Measurements from ENCODE around the gene NLRX1.
"Not testable (repeated sequence)": the region's sequence is repeated elsewhere in the genome, so short reads cannot be mapped to it uniquely, and the experiment has no call there.

Gene NLRX1

DNA sequence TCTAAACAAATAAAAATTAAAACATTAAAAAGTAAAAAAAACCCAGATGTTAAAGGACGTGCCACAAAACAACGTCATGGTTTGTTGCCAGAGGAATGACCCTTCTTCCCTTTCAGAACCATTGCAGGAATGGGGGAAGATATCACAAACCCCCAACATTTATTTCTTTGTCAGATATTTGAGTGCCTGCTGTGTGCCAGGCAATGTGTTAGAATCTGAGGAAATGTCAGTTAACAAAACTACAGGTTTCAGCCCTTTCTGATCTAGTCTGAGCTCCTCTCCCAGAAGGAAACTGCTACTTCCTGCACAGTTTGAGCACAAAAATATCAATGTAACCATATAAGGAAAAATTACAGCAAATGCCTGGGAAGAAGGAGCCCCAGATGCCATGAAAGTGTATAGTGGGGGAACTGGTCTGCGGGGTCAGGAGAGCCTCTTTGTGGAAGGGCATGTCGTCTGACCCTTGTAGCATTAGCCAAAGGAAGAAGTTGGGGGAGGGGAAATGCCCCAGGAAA lies 9.7 kb downstream of the NLRX1 start:
- TF ChIP-seq, protein P1, sequence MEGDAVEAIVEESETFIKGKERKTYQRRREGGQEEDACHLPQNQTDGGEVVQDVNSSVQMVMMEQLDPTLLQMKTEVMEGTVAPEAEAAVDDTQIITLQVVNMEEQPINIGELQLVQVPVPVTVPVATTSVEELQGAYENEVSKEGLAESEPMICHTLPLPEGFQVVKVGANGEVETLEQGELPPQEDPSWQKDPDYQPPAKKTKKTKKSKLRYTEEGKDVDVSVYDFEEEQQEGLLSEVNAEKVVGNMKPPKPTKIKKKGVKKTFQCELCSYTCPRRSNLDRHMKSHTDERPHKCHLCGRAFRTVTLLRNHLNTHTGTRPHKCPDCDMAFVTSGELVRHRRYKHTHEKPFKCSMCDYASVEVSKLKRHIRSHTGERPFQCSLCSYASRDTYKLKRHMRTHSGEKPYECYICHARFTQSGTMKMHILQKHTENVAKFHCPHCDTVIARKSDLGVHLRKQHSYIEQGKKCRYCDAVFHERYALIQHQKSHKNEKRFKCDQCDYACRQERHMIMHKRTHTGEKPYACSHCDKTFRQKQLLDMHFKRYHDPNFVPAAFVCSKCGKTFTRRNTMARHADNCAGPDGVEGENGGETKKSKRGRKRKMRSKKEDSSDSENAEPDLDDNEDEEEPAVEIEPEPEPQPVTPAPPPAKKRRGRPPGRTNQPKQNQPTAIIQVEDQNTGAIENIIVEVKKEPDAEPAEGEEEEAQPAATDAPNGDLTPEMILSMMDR (IDR thresholded peaks at IDR 0.05): no peak
- H3K27ac ChIP-seq: no peak overlapping the region
- H3K9me3 ChIP-seq: no peaks in the 10 kb centered on the region
- no peaks in the 10 kb centered on the region for H3K4me1 ChIP-seq
- intact Hi-C loops (cut with DNase I; ENCODE audit: low total_unique reads): no loop called here
- no peak for DNase-seq
- H3K4me3 ChIP-seq: no peak overlapping the region
- H3K36me3 ChIP-seq: peaks cover 30 to 87% (median 53%) of the 10 kb centered on the region in 3 donors
- H3K27me3 ChIP-seq: no peaks in the 10 kb centered on the region

DNA sequence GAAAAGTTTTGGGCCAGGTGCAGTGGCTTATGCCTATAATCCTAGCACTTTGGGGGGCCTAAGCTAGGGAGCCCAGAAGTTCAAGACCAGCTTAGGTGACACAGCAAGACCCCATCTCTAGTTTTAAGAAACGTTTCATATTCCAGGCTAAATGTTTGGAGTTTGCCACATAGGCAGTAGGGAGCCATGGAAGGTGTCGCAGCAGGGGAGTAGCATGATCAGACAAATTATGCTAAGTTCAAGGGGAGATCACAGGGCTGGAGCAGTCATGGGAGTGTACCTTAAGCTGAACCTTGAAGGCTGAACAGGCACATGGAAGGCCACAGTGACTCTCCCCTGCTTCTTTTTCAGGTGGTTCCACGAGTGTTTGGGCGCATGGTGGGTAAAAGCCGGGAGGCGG lies 10.8 kb downstream of the NLRX1 start:
- no peaks in the 10 kb centered on the region for H3K9me3 ChIP-seq
- TF ChIP-seq, protein P1 (IDR thresholded peaks at IDR 0.05): no peak
- no peak overlapping the region for H3K4me3 ChIP-seq
- H3K27me3 ChIP-seq: no peaks in the 10 kb centered on the region
- no peak overlapping the region for H3K27ac ChIP-seq
- intact Hi-C loops (cut with DNase I; ENCODE audit: low total_unique reads): no loop called here
- H3K36me3 ChIP-seq: peaks cover 31 to 87% (median 42%) of the 10 kb centered on the region in 3 donors
- no peaks in the 10 kb centered on the region for H3K4me1 ChIP-seq
- no peak for DNase-seq

DNA sequence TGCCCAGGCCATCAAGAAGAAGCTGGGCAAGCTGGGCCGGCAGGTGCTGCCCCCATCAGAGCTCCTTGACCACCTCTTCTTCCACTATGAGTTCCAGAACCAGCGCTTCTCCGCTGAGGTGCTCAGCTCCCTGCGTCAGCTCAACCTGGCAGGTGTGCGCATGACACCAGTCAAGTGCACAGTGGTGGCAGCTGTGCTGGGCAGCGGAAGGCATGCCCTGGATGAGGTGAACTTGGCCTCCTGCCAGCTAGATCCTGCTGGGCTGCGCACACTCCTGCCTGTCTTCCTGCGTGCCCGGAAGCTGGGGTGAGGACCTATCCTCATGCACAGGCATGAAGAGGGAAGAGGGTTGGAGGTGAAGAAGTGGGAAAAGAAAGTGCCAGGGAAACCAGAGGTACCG lies 11.5 kb downstream of the NLRX1 start:
- TF ChIP-seq, protein P1 (IDR thresholded peaks at IDR 0.05): no peak
- intact Hi-C loops (cut with DNase I; ENCODE audit: low total_unique reads): no loop called here
- Histone ChIP-seq H3K27me3 (no peaks in the 10 kb centered on the region), H3K9me3 (no peaks in the 10 kb centered on the region), H3K36me3 (peaks cover 25 to 80% (median 36%) of the 10 kb centered on the region in 3 donors), H3K4me1 (no peaks in the 10 kb centered on the region), H3K27ac (no peak overlapping the region), H3K4me3 (no peak overlapping the region)
- no peak for DNase-seq

DNA sequence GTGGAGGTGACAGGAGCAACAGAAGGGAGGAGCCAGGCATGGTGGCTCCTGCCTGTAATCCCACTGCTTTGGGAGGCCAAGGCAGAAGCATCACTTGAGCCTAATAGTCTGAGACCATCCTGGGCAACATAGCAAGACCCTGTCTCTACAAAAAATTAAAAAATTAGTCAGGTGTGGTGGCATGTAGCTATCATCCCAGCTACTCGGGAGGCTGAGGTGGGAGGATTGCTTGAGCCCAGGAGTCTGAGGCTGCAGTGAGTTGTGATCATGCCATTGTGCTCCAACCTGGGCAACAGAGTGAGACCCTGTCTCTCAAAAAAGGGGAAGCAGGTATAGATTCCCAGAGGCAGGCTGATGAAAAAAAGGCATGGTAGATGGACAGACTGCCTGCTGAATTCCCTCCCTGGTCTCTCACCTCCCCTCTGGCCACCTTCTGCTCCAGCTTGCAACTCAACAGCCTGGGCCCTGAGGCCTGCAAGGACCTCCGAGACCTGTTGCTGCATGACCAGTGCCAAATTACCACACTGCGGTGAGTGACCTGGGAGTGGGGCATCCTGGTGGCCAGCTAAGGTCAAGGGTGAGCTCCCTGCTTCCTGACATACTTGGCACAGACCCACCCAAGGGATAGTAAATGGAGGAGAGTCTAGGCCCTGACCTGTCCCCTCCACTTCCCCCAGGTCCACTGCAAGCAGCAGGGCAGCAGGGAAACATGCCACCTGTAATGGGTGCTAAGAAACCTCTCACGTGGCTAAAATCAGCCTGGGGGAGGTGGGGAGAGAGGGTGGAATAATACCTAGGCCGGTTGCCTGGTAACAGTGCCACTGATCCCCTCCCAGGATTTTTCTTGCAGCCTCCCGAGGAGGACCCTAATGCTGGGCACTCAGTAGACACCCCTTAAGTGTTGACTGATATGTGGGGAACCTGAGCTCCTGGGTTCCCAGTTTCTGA lies 12.5 kb downstream of the NLRX1 start:
- intact Hi-C loops (cut with DNase I; ENCODE audit: low total_unique reads): no loop called here
- no peak for DNase-seq
- Histone ChIP-seq H3K36me3 (peaks cover 17 to 70% (median 32%) of the 10 kb centered on the region in 3 donors), H3K9me3 (no peaks in the 10 kb centered on the region), H3K27ac (no peak overlapping the region), H3K4me3 (no peak overlapping the region), H3K4me1 (no peaks in the 10 kb centered on the region), H3K27me3 (no peaks in the 10 kb centered on the region)
- TF ChIP-seq, protein P1 (IDR thresholded peaks at IDR 0.05): no peak

DNA sequence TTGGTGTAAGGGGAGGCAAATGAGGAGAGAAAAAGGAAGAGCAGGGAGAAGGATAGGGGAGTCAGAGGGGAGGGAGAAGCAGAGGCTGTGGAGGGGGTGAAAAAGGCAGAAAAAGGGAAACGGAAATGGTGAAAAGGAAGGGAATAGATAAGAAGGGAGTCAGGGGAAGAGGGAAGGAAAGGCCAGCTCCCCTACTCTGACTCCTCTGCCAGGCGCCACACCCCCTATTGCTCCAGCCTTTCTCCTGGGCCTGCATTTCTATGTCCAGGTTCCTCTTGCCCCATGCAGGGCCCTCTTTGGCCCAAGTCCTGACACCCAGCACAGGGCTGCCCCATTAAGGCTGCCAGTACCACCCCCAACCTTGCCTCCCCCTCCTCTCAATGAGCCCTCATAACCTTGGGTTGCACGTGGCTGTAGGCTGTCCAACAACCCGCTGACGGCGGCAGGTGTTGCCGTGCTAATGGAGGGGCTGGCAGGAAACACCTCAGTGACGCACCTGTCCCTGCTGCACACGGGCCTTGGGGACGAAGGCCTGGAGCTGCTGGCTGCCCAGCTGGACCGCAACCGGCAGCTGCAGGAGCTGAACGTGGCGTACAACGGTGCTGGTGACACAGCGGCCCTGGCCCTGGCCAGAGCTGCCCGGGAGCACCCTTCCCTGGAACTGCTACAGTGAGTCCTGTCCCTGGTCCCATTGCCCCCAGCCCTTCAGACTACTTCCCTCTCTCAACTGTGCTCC lies 13.3 kb downstream of the NLRX1 start:
- TF ChIP-seq, protein P1 (IDR thresholded peaks at IDR 0.05): no peak
- no peak overlapping the region for H3K27ac ChIP-seq
- intact Hi-C loops (cut with DNase I; ENCODE audit: low total_unique reads): no loop called here
- H3K36me3 ChIP-seq: peaks cover 14 to 62% (median 32%) of the 10 kb centered on the region in 3 donors
- H3K27me3 ChIP-seq: no peaks in the 10 kb centered on the region
- DNase-seq: no peak
- no peak overlapping the region for H3K4me3 ChIP-seq
- H3K9me3 ChIP-seq: no peaks in the 10 kb centered on the region
- H3K4me1 ChIP-seq: no peaks in the 10 kb centered on the region

DNA sequence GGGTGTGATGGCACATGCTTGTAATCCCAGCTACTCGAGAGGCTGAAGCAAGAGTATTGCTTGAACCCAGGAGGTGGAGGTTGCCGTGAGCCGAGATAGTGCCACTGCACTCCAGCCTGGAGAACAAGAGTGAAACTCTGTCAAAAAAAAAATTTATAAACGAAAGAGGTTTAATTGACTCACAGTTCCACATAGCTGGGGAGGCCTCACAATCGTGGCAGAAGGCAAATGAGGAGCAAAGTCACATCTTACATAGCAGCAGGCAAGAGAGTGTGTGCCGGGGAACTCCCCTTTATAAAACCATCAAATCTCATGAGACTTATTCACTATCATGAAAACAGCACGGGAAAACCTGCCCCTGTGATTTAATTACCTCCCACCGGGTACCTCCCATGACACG lies 15.9 kb downstream of the NLRX1 start:
- intact Hi-C loops (cut with DNase I; ENCODE audit: low total_unique reads); H3K4me3 ChIP-seq; H3K9me3 ChIP-seq; H3K27me3 ChIP-seq; H3K27ac ChIP-seq; DNase-seq; H3K4me1 ChIP-seq: not testable (repeated sequence)
- H3K36me3 ChIP-seq: peaks cover 14 to 49% (median 31%) of the 10 kb centered on the region in 3 donors
